Measurements from ENCODE around the gene LPIN2. TPM values are rescaled to one million over a fixed set of nuclear protein-coding genes. Genes with fewer than 3 reads are reported as not detected.
"Not testable (repeated sequence)": the region's sequence is repeated elsewhere in the genome, so short reads cannot be mapped to it uniquely, and the experiment has no call there.

The LPIN2 gene
- total RNA-seq, 1 donor from 2014 or later = 190 TPM

- no peak for DNase-seq (ENCODE audit: low spot score)
Measured at GRCh38 chr18:3007491-3007890, 5.5 kb downstream of the LPIN2 start.

- no peak for DNase-seq (ENCODE audit: low spot score)
Measured at GRCh38 chr18:3005462-3005861, 7.5 kb downstream of the LPIN2 start.

DNA sequence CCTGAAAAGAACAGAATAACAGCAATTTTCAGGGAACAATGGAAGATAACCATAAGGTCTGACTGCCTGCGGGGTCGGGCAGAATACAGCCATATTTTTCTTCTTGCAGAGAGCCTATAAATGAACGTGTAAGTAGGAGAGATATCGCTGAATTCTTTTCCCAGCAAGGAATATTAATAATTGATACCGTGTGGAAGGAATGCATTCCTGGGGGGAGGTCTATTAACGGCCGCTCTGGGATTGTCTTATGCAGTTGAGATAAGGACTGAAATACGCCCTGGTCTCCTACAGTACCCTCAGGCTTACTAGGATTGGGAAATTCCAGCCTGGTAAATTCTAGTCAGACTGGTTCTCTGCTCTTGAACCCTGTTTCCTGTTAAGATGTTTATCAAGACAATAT lies 9.2 kb downstream of the LPIN2 start:
- not testable (repeated sequence) for DNase-seq (ENCODE audit: low spot score)

GRCh38 chr18:3002732-3003131 lies 10.2 kb downstream of the LPIN2 start:
- no peak for DNase-seq (ENCODE audit: low spot score)

- no peak for DNase-seq (ENCODE audit: low spot score)
Measured at GRCh38 chr18:2998644-2999043, 14.3 kb downstream of the LPIN2 start.

- no peak for DNase-seq (ENCODE audit: low spot score)
Measured at GRCh38 chr18:2997846-2998564, 14.9 kb downstream of the LPIN2 start.

DNA sequence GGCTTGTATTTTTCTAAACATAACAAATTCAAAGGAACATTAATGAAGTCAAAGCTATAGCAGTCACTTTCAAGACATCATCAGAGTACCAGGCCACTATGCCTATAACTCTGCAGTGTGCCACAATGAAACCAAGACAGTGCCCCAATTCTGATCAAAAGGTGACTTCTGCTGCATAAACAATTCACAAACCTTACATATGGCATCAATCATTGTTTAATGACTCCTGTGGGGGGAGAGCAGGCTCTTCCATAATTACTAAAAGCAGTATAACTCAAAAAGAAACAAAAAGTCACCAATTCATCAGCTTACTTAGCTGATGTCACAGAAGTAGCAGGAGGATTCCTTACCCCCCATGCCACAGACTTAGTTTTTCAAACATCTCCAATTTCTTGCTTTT lies 15.5 kb downstream of the LPIN2 start:
- no peak for DNase-seq (ENCODE audit: low spot score)

- peak; percentile 33 for DNase-seq (ENCODE audit: low spot score)
Measured at GRCh38 chr18:2994603-2995432, 18.1 kb downstream of the LPIN2 start.

- no peak for DNase-seq (ENCODE audit: low spot score)
Measured at GRCh38 chr18:2994020-2994589, 18.8 kb downstream of the LPIN2 start.

DNA sequence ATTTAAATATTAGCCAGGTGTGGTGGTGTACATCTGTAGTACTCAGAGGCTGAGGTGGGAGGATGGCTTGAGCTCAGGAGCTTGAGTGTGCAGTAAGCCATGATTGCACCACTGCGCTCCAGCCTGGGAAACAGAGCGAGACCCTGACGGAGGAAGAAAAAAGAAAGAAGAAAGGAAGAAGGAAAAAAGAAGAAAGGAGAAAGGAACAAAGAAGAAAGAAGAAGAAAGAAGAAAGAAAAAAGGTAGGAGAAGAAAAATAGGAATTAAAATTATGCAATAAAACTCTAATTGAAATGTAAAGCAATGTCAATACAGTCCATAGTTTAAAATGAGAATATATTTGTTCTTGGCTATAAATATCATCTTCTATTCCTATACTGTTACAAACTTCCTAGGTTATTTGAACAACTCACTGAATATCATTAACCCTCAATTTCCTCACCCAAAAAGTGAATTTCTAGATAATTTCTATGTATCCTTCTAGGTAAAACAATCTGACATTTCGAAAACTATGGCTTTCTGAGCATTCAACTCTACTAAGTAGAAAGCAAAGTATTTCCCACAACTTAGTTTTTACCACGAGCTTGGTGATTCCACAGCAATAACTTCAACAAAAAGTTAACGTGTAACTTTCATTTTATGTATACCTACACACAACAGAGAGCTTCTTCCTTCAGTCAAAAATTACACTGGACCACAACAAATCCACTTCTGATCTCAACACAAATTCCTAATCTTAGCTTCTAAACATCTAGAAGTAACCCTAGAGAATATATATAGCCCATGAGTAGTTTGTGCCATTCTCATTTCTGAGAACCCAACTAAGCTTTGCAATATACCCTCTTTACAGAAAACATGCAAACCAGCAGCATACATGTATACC lies 19.7 kb downstream of the LPIN2 start:
- DNase-seq (ENCODE audit: low spot score) = no peak

GRCh38 chr18:2990956-2991640 lies 21.8 kb downstream of the LPIN2 start:
- DNase-seq (ENCODE audit: low spot score) = no peak

DNA sequence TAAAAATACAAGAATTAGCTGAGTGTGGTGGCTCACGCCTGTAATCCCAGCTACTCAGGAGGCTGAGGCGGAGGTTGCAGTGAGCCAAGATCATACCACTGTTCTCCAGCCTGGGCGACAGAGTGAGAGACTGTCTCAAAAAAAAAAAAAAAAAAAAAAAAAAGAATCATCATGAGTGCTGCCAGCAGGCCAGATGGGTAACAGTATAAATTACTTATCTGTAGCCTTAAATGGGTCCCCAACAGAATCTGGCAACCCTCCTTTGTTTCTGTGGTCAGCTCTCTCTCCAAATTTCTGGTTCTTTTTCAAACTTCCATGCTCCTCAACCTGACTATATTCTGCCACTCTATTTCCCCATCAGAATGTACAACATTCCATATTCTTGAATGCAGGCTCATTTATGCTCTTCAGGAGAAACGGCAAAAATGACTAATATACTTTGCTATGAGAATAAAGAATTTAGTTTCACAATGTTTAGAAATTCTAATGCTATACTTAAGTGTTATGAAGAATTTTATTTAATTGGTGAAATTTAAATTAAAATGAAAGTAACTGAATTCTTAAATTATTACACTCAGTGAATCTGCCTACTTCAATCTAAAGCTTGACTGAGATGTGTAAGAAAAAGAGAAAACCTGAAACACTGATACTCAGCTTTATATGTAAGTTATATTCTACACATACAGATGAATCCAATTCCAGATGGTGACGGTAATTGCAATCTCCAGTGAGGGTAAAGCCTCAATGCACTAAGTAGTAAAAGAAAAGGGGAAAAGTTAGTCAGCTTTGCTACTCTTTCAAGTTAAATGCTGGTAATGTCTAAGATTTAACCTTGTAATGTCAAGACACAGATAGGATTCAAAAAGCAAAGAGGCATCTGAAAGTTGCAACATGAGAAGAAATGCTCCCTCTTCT lies 24.8 kb downstream of the LPIN2 start:
- DNase-seq (ENCODE audit: low spot score) = no peak

DNA sequence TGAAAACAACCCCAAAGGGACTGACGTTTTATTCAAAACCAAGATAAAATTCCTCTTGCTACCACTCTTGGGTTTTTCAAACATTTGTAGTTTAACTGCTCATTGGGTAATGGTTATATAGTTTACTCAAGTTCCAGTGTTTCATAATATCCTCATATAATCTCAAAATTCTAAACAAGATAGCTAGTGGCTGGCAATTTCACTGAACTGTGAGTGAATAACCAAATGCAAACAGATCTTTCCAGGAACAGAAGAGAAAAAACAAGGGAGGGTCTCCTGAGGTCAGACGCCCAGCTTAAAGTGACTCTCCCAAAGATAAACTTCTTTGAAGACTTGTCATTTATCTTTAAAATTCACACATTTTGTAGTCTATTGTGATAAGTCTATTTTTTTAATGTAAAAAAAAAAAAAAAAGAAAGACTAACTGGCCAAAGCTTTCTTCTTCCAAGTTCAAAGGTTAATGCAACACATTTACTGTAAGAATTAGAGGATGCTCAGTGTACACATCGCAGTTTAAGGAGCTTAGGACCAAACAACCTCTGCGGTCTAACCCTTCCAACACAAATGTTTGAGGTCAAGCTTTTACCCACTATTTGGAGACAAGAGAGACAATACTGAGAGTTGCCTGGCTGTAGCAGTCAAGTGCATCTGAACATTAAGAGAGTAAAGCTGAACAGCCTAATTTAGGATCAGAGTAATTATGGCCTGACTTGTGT lies 26.6 kb downstream of the LPIN2 start:
- no peak for DNase-seq (ENCODE audit: low spot score)

DNA sequence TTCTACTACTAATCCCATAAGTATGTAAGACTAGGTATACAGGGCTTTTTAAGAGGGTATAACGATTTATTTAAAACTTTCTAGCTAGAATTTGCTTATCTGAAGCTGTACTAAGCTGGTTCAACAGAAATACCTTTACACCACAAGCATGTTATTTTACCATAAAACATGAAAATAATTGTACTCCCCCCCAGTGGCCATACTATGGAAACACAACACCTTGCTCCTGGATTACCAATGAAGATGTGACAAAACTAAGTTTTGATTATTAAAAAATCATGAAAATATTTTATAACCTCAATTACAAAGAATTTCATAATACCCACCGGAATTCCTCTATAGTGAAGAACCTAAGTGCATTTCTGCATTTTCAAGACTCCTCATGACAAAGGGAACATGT lies 27.3 kb downstream of the LPIN2 start:
- DNase-seq (ENCODE audit: low spot score) = no peak

DNA sequence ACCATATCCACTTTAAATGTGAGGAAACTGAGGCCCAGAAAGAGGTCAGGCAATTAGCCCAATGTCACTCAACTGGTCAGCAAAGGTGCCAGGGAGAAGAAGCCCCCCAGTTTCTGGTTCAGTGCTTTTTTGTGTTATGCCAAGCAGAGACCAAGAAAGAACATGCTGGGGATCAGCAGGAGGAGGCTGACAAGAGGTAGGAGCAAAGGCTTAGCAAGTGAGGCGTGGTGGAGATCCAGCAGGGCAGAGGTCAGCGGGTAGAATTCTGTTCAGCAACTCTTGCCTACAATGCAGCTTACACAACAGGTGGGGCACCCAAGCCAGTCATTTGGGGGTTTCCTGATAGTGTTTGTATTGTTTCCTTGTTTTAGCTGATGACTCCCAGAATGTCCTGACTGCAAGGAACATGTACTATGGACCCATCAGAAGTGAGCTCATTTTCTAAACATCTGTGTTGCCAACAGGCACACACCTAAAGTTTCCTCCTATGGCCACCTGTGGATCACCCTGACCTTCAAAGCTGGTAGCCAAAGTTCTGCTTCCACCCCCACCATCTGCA lies 28.2 kb downstream of the LPIN2 start:
- peak; percentile 87 for DNase-seq (ENCODE audit: low spot score)

DNA sequence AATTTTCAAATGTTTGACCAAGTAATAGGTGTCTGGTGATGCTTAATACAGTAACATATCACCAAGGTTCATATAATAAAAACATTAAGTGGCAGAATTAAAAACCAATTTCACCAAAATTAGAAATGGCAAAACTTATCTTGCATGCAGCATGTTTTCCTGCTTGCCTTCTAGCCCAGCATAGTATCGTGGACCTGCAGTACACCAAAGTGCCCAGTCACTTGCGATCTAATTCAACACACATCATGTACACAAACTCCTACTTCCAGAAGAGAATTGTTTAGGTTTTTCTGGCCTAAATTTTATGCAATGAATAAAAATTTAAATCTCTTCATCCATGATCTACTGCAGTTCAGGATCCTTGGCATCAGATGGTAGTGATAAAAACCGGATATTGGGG lies 28.9 kb downstream of the LPIN2 start:
- DNase-seq (ENCODE audit: low spot score) = no peak

- DNase-seq (ENCODE audit: low spot score) = no peak
Measured at GRCh38 chr18:2983296-2983695, 29.6 kb downstream of the LPIN2 start.

DNA sequence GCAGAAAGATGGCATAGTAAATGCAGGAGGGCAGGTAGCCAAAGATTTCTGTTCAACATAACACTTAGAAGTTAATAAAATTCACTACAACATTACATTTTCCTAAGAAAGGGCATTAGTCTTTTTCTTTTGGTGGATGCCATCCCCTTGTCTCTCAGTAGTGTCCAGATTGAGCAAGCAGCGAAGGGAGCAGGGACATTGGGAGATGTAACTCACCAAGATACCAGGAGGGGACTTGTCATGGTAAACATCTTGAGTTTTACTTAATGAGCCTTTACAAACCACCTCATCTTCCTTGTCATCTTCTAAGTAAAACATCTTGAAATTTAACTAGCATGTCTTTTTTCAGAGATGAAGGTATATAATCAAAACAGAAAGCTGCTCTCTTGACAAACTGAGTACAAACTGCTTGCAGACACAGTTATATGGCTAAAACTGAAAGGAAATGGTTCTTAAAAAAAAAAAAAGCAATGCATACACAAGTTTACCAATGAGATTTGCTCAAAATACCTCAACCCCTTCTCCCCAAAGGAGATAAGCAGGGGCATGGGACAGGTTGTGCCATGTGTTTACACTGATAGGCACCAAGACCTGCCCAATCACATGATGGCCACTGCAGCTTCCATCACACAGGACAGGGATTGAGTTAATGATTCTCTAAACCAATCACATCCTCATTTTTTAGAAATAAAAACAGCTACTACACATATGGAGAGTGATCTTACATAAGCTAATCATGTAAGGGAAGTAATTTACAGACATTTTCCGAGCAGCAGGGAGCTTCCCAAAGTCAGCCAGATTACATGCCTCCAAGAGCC lies 30.3 kb downstream of the LPIN2 start:
- peak; percentile 86 for DNase-seq (ENCODE audit: low spot score)

Measured in mucosa of gallbladder (tissue), 1 donor.